Esophagus squamous epithelium (tissue), 4 donors: Measurements from ENCODE around the gene MAST3.

Source experiments
- CTCF ChIP-seq, 6 experiments: fragments of 450-650 bp in 4 of 6; fragments of 200-600 bp in 2 of 6; sonication (generic) in 2 of 6; IDR thresholded peaks; one replicate each; pipeline ENCODE4 v1.5.1; 2016 to 2019; ENCODE audit warnings: antibody characterized with exemption in 6 of 6, mild to moderate bottlenecking in 4 of 6, moderate library complexity in 4 of 6
- POLR2A ChIP-seq, 4 donors: fragments of 450-650 bp; IDR thresholded peaks; one replicate each; pipeline ENCODE4 v1.6.1; 2017; ENCODE audit warnings: antibody characterized with exemption in 4 of 4, mild to moderate bottlenecking in 4 of 4, moderate library complexity in 3 of 4

DNA sequence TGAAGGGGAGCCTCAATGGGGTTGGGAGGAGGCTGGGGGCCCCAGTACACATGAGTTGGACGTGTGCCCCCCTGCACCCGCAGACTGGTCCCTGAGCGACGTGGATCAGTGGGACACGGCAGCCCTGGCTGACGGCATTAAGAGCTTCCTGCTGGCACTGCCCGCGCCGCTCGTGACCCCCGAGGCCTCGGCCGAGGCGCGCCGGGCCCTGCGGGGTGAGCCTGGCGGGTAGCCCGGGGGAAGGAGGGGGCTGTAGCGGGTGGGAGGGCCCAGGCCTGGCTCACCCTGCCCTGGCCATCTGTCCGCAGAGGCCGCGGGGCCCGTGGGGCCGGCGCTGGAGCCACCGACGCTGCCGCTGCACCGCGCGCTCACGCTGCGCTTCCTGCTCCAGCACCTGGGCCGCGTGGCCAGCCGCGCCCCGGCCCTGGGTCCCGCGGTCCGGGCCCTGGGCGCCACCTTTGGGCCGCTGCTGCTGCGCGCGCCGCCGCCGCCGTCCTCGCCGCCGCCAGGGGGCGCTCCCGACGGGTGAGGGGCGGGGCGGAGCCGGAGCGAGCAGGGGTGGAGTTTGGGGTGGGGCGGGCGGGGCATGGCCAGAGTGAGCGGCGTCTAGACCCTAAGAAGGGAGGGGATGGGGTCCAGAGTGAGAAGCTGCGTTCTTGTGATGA lies 63.5 kb downstream of the MAST3 start:
- TF ChIP-seq POLR2A (IDR thresholded peaks at IDR 0.05) (no peak), CTCF (IDR thresholded peaks at IDR 0.05) (peak; percentile 21 to 82 (median 60))
